ENCODE measurements around the gene RELB. TPM values are rescaled to one million over a fixed set of nuclear protein-coding genes. Genes with fewer than 3 reads are reported as not detected.

The RELB gene
- total and polyA plus RNA-seq, 9 of the 15 experiments (the other 6 are each of a cell fraction or from before 2014, with no cell fraction given), result 0.15 to 1.1 (median 0.28) TPM; not detected in 2

DNA sequence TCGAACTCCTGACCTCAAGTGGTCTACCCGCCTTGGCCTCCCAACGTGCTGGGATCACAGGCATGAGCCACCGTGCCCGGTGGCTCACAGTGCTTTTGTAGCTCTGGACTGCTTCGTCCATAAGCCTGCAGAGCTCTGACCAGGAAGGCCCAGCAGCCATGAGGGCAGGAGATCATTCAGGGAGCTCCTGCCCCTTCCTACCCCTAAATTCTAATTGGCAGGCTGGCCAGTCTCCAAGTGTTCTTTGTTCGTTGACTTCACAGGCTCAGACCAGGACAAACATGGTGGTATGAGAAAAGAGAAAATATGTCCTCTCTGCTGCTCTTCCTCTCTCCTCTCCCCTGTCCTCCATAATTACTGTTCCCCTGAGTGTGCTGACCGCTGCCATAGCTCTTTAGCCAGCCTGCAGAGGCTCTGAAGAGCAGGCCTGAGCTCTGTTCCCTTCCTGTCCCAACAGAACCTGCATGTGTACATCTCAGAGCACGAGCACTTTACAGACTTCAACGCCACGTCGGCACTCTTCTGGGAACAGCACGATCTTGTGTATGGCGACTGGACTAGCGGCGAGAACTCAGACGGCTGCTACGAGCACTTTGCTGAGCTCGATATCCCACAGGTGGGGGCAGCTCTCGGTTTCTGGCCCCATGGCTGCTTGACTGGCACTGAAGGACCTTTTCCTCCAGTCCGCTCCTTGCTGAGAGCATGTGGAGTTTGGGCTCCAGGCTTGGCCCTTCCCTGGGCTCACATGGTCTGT lies 27.1 kb upstream of the RELB start:
- in situ Hi-C loops (cut with MboI), result no loop called here
- CTCF ChIA-PET (ENCODE audit: low intra/inter-chr PET ratio), result no interaction called here
- TF ChIP-seq TAF9B (IDR thresholded peaks at IDR 0.05; ENCODE audit: partially characterized antibody), result no peak
- TF ChIP-seq, protein P1, sequence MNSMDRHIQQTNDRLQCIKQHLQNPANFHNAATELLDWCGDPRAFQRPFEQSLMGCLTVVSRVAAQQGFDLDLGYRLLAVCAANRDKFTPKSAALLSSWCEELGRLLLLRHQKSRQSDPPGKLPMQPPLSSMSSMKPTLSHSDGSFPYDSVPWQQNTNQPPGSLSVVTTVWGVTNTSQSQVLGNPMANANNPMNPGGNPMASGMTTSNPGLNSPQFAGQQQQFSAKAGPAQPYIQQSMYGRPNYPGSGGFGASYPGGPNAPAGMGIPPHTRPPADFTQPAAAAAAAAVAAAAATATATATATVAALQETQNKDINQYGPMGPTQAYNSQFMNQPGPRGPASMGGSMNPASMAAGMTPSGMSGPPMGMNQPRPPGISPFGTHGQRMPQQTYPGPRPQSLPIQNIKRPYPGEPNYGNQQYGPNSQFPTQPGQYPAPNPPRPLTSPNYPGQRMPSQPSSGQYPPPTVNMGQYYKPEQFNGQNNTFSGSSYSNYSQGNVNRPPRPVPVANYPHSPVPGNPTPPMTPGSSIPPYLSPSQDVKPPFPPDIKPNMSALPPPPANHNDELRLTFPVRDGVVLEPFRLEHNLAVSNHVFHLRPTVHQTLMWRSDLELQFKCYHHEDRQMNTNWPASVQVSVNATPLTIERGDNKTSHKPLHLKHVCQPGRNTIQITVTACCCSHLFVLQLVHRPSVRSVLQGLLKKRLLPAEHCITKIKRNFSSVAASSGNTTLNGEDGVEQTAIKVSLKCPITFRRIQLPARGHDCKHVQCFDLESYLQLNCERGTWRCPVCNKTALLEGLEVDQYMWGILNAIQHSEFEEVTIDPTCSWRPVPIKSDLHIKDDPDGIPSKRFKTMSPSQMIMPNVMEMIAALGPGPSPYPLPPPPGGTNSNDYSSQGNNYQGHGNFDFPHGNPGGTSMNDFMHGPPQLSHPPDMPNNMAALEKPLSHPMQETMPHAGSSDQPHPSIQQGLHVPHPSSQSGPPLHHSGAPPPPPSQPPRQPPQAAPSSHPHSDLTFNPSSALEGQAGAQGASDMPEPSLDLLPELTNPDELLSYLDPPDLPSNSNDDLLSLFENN (IDR thresholded peaks at IDR 0.05; ENCODE audit: low read depth in 2 of 2, low read length in 2 of 2), result no peak
- no peak for TF ChIP-seq MTF1 (CRISPR knock-in tag; IDR thresholded peaks at IDR 0.05; ENCODE audit: borderline replicate concordance)
- no peak for TF ChIP-seq ZNF707 (CRISPR knock-in tag; conservative IDR thresholded peaks at IDR 0.05)
- no peak for TF ChIP-seq ZSCAN29 (IDR thresholded peaks at IDR 0.05)
- TF ChIP-seq, protein P2, sequence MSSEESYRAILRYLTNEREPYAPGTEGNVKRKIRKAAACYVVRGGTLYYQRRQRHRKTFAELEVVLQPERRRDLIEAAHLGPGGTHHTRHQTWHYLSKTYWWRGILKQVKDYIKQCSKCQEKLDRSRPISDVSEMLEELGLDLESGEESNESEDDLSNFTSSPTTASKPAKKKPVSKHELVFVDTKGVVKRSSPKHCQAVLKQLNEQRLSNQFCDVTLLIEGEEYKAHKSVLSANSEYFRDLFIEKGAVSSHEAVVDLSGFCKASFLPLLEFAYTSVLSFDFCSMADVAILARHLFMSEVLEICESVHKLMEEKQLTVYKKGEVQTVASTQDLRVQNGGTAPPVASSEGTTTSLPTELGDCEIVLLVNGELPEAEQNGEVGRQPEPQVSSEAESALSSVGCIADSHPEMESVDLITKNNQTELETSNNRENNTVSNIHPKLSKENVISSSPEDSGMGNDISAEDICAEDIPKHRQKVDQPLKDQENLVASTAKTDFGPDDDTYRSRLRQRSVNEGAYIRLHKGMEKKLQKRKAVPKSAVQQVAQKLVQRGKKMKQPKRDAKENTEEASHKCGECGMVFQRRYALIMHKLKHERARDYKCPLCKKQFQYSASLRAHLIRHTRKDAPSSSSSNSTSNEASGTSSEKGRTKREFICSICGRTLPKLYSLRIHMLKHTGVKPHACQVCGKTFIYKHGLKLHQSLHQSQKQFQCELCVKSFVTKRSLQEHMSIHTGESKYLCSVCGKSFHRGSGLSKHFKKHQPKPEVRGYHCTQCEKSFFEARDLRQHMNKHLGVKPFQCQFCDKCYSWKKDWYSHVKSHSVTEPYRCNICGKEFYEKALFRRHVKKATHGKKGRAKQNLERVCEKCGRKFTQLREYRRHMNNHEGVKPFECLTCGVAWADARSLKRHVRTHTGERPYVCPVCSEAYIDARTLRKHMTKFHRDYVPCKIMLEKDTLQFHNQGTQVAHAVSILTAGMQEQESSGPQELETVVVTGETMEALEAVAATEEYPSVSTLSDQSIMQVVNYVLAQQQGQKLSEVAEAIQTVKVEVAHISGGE (CRISPR knock-in tag; IDR thresholded peaks at IDR 0.05), result no peak
- TF ChIP-seq C11orf30 (IDR thresholded peaks at IDR 0.05; ENCODE audit: low read depth), result no peak
- TF ChIP-seq, protein P3, sequence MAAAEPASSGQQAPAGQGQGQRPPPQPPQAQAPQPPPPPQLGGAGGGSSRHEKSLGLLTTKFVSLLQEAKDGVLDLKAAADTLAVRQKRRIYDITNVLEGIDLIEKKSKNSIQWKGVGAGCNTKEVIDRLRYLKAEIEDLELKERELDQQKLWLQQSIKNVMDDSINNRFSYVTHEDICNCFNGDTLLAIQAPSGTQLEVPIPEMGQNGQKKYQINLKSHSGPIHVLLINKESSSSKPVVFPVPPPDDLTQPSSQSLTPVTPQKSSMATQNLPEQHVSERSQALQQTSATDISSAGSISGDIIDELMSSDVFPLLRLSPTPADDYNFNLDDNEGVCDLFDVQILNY (CRISPR knock-in tag; IDR thresholded peaks at IDR 0.05), result no peak
- TF ChIP-seq, protein P4, sequence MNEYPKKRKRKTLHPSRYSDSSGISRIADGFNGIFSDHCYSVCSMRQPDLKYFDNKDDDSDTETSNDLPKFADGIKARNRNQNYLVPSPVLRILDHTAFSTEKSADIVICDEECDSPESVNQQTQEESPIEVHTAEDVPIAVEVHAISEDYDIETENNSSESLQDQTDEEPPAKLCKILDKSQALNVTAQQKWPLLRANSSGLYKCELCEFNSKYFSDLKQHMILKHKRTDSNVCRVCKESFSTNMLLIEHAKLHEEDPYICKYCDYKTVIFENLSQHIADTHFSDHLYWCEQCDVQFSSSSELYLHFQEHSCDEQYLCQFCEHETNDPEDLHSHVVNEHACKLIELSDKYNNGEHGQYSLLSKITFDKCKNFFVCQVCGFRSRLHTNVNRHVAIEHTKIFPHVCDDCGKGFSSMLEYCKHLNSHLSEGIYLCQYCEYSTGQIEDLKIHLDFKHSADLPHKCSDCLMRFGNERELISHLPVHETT (CRISPR knock-in tag; conservative IDR thresholded peaks at IDR 0.05 in 1 of 2, IDR thresholded peaks at IDR 0.05 in 1 of 2), result no peak
- TF ChIP-seq POLR3A (IDR thresholded peaks at IDR 0.05; ENCODE audit: borderline replicate concordance, extremely low read depth, insufficient read depth, insufficient read length), result no peak

More for the DNA sequence above, 27.1 kb upstream of the RELB start:
- no peak for ATAC-seq
- no peaks in the 10 kb centered on the region for H3K9me1 ChIP-seq (ENCODE audit: control insufficient read depth, insufficient read depth, low read length)
- H2AFZ ChIP-seq (ENCODE audit: low read depth, low read length), result no peak overlapping the region
- H4K20me1 ChIP-seq (replicated peaks; ENCODE audit: control insufficient read depth, insufficient read depth, low read length), result no peaks in the 10 kb centered on the region
- no peak overlapping the region for H3K4me3 ChIP-seq
- no peak for FAIRE-seq
- DNase-seq (ENCODE audit: extremely low read depth in 1 of 4, low spot score in 3 of 4), result no peak
- POLR2A ChIA-PET, result interaction anchor here (0.6 to 1.2 kb wide), 4 partner anchors 8 to 36 kb away, joined by 3 to 5 read pairs (median 4); no protein-coding TSS in a partner anchor
- H3K4me2 ChIP-seq (ENCODE audit: insufficient read depth, low read length), result no peak overlapping the region
- no TSS peak for BruUV-seq (replicated peaks)
- peak overlapping the region in 1 of 2 experiments; percentile 20; a peak in 1 of 4 replicates for H3K9ac ChIP-seq (ENCODE audit: insufficient read depth in 1 of 2, low read depth in 2 of 2, low read length in 2 of 2)
- WGBS (ENCODE audit: insufficient coverage, low coverage, missing lambda C conversion rate), result 95% methylated on average over 21 of the region's 21 CpGs
- no peak overlapping the region for H3K27ac ChIP-seq (ENCODE audit: extremely low read depth, low read depth, low read length)
- intact Hi-C loops (cut with micrococcal nuclease), result no loop called here
- H3K27me3 ChIP-seq (ENCODE audit: control insufficient read depth in 2 of 2, insufficient read depth in 2 of 2, low read length in 2 of 2), result no peaks in the 10 kb centered on the region
- H3K79me2 ChIP-seq (ENCODE audit: control insufficient read depth, insufficient read depth, low read length), result peaks cover 3% of the 10 kb centered on the region; the same call in 1 of the 3 replicates
- H3K36me3 ChIP-seq (ENCODE audit: control insufficient read depth, insufficient read depth, low read length), result peaks cover 68% of the 10 kb centered on the region
- no peaks in the 10 kb centered on the region for H3K9me3 ChIP-seq (replicated peaks; ENCODE audit: control insufficient read depth, insufficient read depth, low read depth, low read length)
- H3K4me1 ChIP-seq (replicated peaks in 1 of 2; ENCODE audit: control insufficient read depth in 2 of 2, insufficient read depth in 2 of 2, low read length in 2 of 2), result peaks cover 0 to 5% of the 10 kb centered on the region in 2 experiments; a peak in 1 of 5 replicates

All from K562 (cell line).